CD4-positive, CD25-positive, alpha-beta regulatory T cell (primary cell): ENCODE measurements around the gene CNOT6. TPM values are rescaled to one million over a fixed set of nuclear protein-coding genes. Genes with fewer than 3 reads are reported as not detected.
"Not testable (repeated sequence)": the region's sequence is repeated elsewhere in the genome, so short reads cannot be mapped to it uniquely, and the experiment has no call there.

Experiments used
- ATAC-seq, 2 donors: fragments of 150-1000 bp; cut with Tn5 transposase; one replicate each; pipeline ENCODE4 v1.10.0; 2021; ENCODE audit warnings: low read depth in 2 of 2, moderate number of reproducible peaks in 2 of 2, moderate library complexity in 1 of 2
- DNase-seq, 3 donors: peaks; one replicate each; pipeline versions ENCODE4 v3.0.0 to v3.0.0-alpha.2; 2012 to 2022; ENCODE audit warnings: mixed read lengths in 1 of 3
- H3K27ac ChIP-seq: one replicate; pipeline ENCODE4 v1.7.0; 2013; ENCODE audit warnings: mild to moderate bottlenecking, low read length; ENCODE audit not compliant: insufficient read depth, poor library complexity, severe bottlenecking
- H3K27me3 ChIP-seq: one replicate; pipeline ENCODE4 v1.7.0; 2013; ENCODE audit warnings: low read length; ENCODE audit not compliant: control insufficient read depth, insufficient read depth
- H3K36me3 ChIP-seq: one replicate; pipeline ENCODE4 v1.7.0; 2013; ENCODE audit warnings: mild to moderate bottlenecking, low read length, moderate library complexity; ENCODE audit not compliant: control insufficient read depth, insufficient read depth
- H3K4me1 ChIP-seq: 2 replicates; pipeline ENCODE4 v1.7.0; 2013; ENCODE audit warnings: mild to moderate bottlenecking, low read length; ENCODE audit not compliant: insufficient read depth, control insufficient read depth, poor library complexity, severe bottlenecking
- H3K4me3 ChIP-seq: one replicate; pipeline ENCODE4 v1.7.0; 2013; ENCODE audit warnings: low read depth, mild to moderate bottlenecking, low read length, moderate library complexity
- H3K9me3 ChIP-seq, 2 experiments: 1 replicate in 1 of 2; 2 replicates in 1 of 2; pipeline ENCODE4 v1.7.0; 2013; ENCODE audit warnings: low read length in 2 of 2, mild to moderate bottlenecking in 1 of 2, moderate library complexity in 1 of 2; ENCODE audit not compliant: control insufficient read depth in 2 of 2
- H3K27ac Mint-ChIP-seq, 3 donors: one replicate each; pipeline ENCODE4 v1.8.0; 2020 to 2022; ENCODE audit warnings: mild to moderate bottlenecking in 3 of 3, mixed read lengths in 3 of 3, moderate library complexity in 2 of 3
- H3K27me3 Mint-ChIP-seq: one replicate; pipeline ENCODE4 v1.8.0; 2022; ENCODE audit warnings: mild to moderate bottlenecking, mixed read lengths
- H3K36me3 Mint-ChIP-seq: one replicate; pipeline ENCODE4 v1.8.0; 2020; ENCODE audit warnings: mixed read lengths
- H3K4me1 Mint-ChIP-seq, 4 donors: one replicate each; pipeline ENCODE4 v1.8.0; 2020 to 2022; ENCODE audit warnings: mixed read lengths in 4 of 4, mild to moderate bottlenecking in 1 of 4
- H3K4me3 Mint-ChIP-seq, 4 donors: one replicate each; pipeline ENCODE4 v1.8.0; 2020 to 2022; ENCODE audit warnings: mild to moderate bottlenecking in 4 of 4, mixed read lengths in 4 of 4, moderate library complexity in 3 of 4
- H3K9me3 Mint-ChIP-seq, 7 donors: one replicate each; pipeline ENCODE4 v1.8.0; 2020 to 2022; ENCODE audit warnings: mixed read lengths in 7 of 7, mild to moderate bottlenecking in 3 of 7, moderate library complexity in 2 of 7
- polyA plus RNA-seq, 4 donors: library from polyadenylated mRNA; unstranded; fragments of 300-500 nt; fragmentation: Illumina TruSeq; gene quantifications; one replicate each; pipeline ENCODE4 v1.2.3, GENCODE V29; 2021
- total RNA-seq: library from RNA; stranded (reverse); gene quantifications from one replicate; pipeline ENCODE4 v1.2.3, GENCODE V29; 2022

Gene CNOT6
- total and polyA plus RNA-seq, 5 donors from 2014 or later: 7.6 to 22.8 (median 9.0) TPM

DNA sequence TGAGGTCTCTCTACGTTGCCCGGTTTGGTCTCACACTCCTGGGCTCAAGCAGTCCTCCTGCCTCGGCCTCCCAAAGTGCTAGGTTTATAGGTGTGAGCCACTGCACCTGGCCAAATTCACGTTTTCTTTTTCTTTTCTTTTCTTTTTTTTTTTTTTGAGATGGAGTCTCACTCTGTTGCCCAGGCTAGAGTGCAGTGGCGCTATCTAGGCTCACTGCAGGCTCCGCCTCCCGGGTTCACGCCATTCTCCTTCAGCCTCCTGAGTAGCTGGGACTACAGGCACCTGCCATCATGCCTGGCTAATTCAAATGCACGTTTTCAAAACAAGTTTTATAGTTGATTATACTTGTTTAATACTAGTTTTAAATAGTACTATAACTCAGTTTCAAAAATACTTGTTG is 6.1 kb downstream of the CNOT6 start:
- H3K36me3 Mint-ChIP-seq: peaks cover 14% of the 10 kb centered on the region

GRCh38 chr5:180507661-180508060 is 13.5 kb downstream of the CNOT6 start:
- Mint-ChIP-seq H3K4me1 (peaks cover 34 to 48% (median 37%) of the 10 kb centered on the region in 4 donors), H3K27me3 (no peaks in the 10 kb centered on the region), H3K4me3 (no peak overlapping the region), H3K36me3 (peaks cover 20% of the 10 kb centered on the region), H3K9me3 (peaks cover 0 to 5% (median 0%) of the 10 kb centered on the region in 7 donors), H3K27ac (peak overlapping the region; percentile 22 to 63 (median 57))
- H3K4me3 ChIP-seq: no peak overlapping the region
- no peaks in the 10 kb centered on the region for H3K36me3 ChIP-seq
- H3K27ac ChIP-seq: no peak overlapping the region
- H3K4me1 ChIP-seq: peaks cover 6% of the 10 kb centered on the region
- ATAC-seq: no peak
- no peak for DNase-seq
- no peaks in the 10 kb centered on the region for H3K27me3 ChIP-seq
- H3K9me3 ChIP-seq: no peaks in the 10 kb centered on the region

More for the DNA sequence above, 6.1 kb downstream of the CNOT6 start:
- not testable (repeated sequence) for H3K27ac ChIP-seq, DNase-seq, H3K4me3 ChIP-seq, H3K9me3 Mint-ChIP-seq, H3K27me3 Mint-ChIP-seq, ATAC-seq, H3K36me3 ChIP-seq, H3K9me3 ChIP-seq, H3K27me3 ChIP-seq
- peaks cover 21 to 39% (median 26%) of the 10 kb centered on the region in 4 donors for H3K4me1 Mint-ChIP-seq
- peak overlapping the region in 1 of 3 donors; percentile 42 for H3K27ac Mint-ChIP-seq
- peak overlapping the region in 1 of 4 donors; percentile 14 for H3K4me3 Mint-ChIP-seq
- H3K4me1 ChIP-seq: peaks cover 17% of the 10 kb centered on the region

GRCh38 chr5:180515294-180515693 is 21.1 kb downstream of the CNOT6 start:
- no peak overlapping the region for H3K27ac ChIP-seq
- no peaks in the 10 kb centered on the region for H3K9me3 ChIP-seq
- H3K4me3 ChIP-seq: no peak overlapping the region
- H3K36me3 ChIP-seq: no peaks in the 10 kb centered on the region
- DNase-seq (no peak), ATAC-seq (no peak)
- Mint-ChIP-seq H3K9me3 (peaks cover 0 to 5% (median 0%) of the 10 kb centered on the region in 7 donors), H3K4me1 (peaks cover 28 to 64% (median 47%) of the 10 kb centered on the region in 4 donors), H3K36me3 (peaks cover 15% of the 10 kb centered on the region), H3K27me3 (no peaks in the 10 kb centered on the region), H3K4me3 (peak overlapping the region in 1 of 4 donors; percentile 4), H3K27ac (peak overlapping the region; percentile 5 to 77 (median 50))
- H3K4me1 ChIP-seq: no peaks in the 10 kb centered on the region
- H3K27me3 ChIP-seq: no peaks in the 10 kb centered on the region

DNA sequence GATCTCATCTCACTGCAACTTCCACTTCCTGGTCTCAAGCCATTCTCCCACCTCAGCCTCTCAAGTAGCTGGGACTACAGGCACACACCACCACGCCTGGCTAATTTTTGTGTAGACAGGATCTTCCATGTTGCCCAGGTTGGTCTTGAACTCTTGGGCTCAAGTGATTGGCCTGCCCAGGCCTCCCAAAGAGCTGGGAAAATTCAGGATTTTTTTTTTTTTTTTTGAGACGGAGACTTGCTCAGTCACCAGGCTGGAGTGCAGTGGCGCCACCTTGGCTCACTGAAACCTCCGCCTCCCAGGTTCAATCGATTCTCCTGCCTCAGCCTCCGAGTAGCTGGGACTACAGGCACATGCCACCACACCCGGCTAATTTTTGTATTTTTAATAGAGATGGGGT is 21.8 kb downstream of the CNOT6 start:
- not testable (repeated sequence) for ATAC-seq, H3K9me3 ChIP-seq, H3K4me1 ChIP-seq, H3K9me3 Mint-ChIP-seq, H3K27ac ChIP-seq, H3K36me3 ChIP-seq, H3K27me3 ChIP-seq, DNase-seq, H3K27me3 Mint-ChIP-seq, H3K4me3 ChIP-seq, H3K4me3 Mint-ChIP-seq
- H3K4me1 Mint-ChIP-seq: peaks cover 28 to 66% (median 49%) of the 10 kb centered on the region in 4 donors
- H3K27ac Mint-ChIP-seq: peak overlapping the region in 1 of 3 donors; percentile 77
- peaks cover 15% of the 10 kb centered on the region for H3K36me3 Mint-ChIP-seq

GRCh38 chr5:180516440-180516839 is 22.3 kb downstream of the CNOT6 start:
- no peak overlapping the region for H3K4me3 Mint-ChIP-seq
- H3K4me3 ChIP-seq: no peak overlapping the region
- H3K4me1 ChIP-seq: no peaks in the 10 kb centered on the region
- DNase-seq: no peak
- peaks cover 28 to 70% (median 54%) of the 10 kb centered on the region in 4 donors for H3K4me1 Mint-ChIP-seq
- peaks cover 0 to 5% (median 0%) of the 10 kb centered on the region in 7 donors for H3K9me3 Mint-ChIP-seq
- no peaks in the 10 kb centered on the region for H3K27me3 ChIP-seq
- no peaks in the 10 kb centered on the region for H3K9me3 ChIP-seq
- no peaks in the 10 kb centered on the region for H3K27me3 Mint-ChIP-seq
- no peak overlapping the region for H3K27ac ChIP-seq
- no peak for ATAC-seq
- H3K36me3 ChIP-seq: no peaks in the 10 kb centered on the region
- H3K36me3 Mint-ChIP-seq: peaks cover 15% of the 10 kb centered on the region
- no peak overlapping the region for H3K27ac Mint-ChIP-seq

DNA sequence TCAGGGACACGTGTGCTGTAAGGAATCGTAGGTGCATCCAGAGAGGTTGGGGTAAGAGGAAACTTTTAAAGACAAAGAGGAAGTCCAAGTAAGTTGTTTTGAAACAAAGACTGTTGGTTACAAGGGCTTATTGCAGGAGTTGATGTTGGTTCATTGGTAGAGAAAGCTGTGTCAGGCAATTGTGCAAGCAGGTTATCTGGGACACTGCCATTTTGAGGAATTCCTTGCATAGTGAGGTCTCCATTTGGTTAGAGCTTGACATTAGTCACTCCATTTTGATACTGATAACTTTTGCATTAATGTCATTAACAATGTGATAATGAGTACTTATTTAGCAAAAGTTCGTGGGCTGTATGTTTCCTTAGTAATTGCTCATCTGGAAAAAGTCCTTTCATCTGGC is 24.9 kb downstream of the CNOT6 start:
- Mint-ChIP-seq H3K4me3 (no peak overlapping the region), H3K36me3 (peaks cover 9% of the 10 kb centered on the region), H3K4me1 (peaks cover 28 to 84% (median 68%) of the 10 kb centered on the region in 4 donors), H3K27me3 (no peaks in the 10 kb centered on the region), H3K27ac (no peak overlapping the region), H3K9me3 (no peaks in the 10 kb centered on the region)
- Histone ChIP-seq H3K4me1 (peaks cover 11% of the 10 kb centered on the region), H3K27ac (no peak overlapping the region), H3K9me3 (no peaks in the 10 kb centered on the region), H3K27me3 (no peaks in the 10 kb centered on the region), H3K36me3 (no peaks in the 10 kb centered on the region), H3K4me3 (no peak overlapping the region)
- DNase-seq (no peak), ATAC-seq (no peak)

DNA sequence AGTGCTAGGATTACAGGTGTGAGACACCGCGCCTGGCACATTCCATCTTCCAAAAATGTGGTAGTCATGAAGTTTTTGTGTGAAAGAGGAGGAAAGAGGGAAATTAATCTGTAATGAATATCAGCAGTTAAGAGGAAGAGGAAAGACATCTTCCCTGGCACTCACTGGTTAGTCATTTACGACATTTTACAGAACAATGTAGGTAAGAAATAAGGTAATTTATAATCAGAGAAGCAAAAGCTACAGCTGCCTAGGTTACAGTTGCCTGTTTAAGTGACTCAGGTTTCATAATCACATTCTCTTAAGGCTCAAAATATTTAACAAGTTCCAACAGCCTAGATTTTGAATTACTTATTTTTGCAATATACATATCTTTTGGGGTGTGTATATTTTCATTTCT is 26.9 kb downstream of the CNOT6 start:
- no peak overlapping the region for H3K27ac ChIP-seq
- no peaks in the 10 kb centered on the region for H3K9me3 Mint-ChIP-seq
- H3K4me3 Mint-ChIP-seq: no peak overlapping the region
- H3K27ac Mint-ChIP-seq: peak overlapping the region in 2 of 3 donors; percentile 48 to 59
- DNase-seq: no peak
- H3K4me1 Mint-ChIP-seq: peaks cover 39 to 84% (median 68%) of the 10 kb centered on the region in 4 donors
- no peaks in the 10 kb centered on the region for H3K27me3 Mint-ChIP-seq
- H3K36me3 Mint-ChIP-seq: peaks cover 6% of the 10 kb centered on the region
- H3K36me3 ChIP-seq: no peaks in the 10 kb centered on the region
- H3K4me3 ChIP-seq: no peak overlapping the region
- ATAC-seq: no peak
- no peaks in the 10 kb centered on the region for H3K27me3 ChIP-seq
- no peaks in the 10 kb centered on the region for H3K9me3 ChIP-seq
- peaks cover 23% of the 10 kb centered on the region for H3K4me1 ChIP-seq

- no peaks in the 10 kb centered on the region for H3K9me3 ChIP-seq
- Mint-ChIP-seq H3K27me3 (no peaks in the 10 kb centered on the region), H3K4me3 (no peak overlapping the region), H3K4me1 (peaks cover 40 to 84% (median 70%) of the 10 kb centered on the region in 4 donors), H3K27ac (peak overlapping the region in 2 of 3 donors; percentile 48 to 59), H3K9me3 (peaks cover 0 to 1% (median 0%) of the 10 kb centered on the region in 7 donors), H3K36me3 (peaks cover 8% of the 10 kb centered on the region)
- no peak overlapping the region for H3K4me3 ChIP-seq
- DNase-seq (no peak), ATAC-seq (no peak)
- no peaks in the 10 kb centered on the region for H3K27me3 ChIP-seq
- H3K4me1 ChIP-seq: peaks cover 23% of the 10 kb centered on the region
- no peaks in the 10 kb centered on the region for H3K36me3 ChIP-seq
- H3K27ac ChIP-seq: no peak overlapping the region
Observed at GRCh38 chr5:180521591-180521990, 27.4 kb downstream of the CNOT6 start.
